Activated naive CD8-positive, alpha-beta T cell treated with anti-CD3 and anti-CD28 coated beads, Interleukin-2, amount 50 U/mL, for 16 hours (primary cell): Measurements from ENCODE around the gene FLNB.

Source experiments
- DNase-seq: peaks from one replicate; pipeline ENCODE4 v3.0.0-alpha.2; 2020; ENCODE audit warnings: low read depth, low spot score

The FLNB gene

DNA sequence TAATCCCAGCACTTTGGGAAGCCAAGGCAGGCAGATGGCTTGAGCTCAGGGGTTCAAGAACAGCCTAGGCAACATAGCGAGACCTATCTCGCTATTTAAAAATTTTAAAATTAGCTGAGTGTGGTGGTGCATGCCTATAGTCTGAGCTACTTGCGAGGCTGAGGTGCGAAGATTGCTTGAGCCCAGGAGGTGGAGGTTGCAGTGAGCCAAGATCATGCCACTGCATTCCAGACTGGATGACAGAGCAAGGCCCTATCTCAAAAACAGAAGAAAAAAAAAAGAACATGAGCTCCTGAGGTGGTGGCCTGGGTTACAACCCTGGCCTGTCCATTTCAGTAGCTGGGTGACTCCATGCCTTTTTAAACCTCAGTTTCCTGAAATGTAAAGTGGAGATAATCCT lies 195.3 kb downstream of the FLNB start:
- no peak for DNase-seq

- no peak for DNase-seq
These were observed 196.5 kb downstream of the FLNB start for GRCh38 chr3:58204720-58205119.

DNA sequence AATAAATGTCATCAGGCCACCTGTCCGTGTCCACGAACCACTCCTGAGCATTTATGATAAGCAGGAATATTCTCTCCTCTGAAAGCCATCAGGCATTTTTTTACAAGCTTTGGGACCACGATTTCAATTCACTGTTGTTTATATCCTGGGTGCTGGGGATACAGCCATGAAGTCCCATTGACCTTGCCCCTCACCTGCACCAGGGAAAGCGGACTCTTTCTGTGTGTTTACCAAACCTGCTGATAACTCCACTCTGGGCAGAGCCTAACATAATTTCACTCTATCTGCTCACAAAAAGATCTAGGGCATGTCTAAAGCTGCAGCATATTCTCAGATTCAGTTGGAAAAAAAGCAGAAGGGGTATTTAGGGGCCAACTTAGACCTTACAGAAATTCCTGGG lies 197.8 kb downstream of the FLNB start:
- DNase-seq, result no peak

GRCh38 chr3:58206406-58207011 lies 198.3 kb downstream of the FLNB start:
- no peak for DNase-seq

DNA sequence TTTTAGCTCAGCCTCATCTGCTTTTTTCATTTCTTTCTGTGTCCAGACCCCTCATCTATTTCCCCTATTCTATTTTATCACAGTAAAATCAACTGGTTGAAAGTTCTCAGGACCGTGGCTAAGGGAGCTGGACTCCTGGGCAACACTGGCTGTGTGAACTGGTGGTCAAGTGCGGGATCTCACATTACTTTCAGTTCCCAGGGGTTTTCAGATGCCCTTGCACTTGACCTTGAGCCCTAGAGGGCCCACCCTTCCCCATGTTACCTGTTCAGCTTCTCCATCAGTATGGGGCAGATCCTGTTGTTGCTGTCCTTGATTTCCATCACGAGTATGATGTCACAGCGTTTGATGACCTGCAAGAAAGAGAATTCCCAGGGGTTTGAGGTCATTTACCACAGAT lies 199.7 kb downstream of the FLNB start:
- no peak for DNase-seq

DNA sequence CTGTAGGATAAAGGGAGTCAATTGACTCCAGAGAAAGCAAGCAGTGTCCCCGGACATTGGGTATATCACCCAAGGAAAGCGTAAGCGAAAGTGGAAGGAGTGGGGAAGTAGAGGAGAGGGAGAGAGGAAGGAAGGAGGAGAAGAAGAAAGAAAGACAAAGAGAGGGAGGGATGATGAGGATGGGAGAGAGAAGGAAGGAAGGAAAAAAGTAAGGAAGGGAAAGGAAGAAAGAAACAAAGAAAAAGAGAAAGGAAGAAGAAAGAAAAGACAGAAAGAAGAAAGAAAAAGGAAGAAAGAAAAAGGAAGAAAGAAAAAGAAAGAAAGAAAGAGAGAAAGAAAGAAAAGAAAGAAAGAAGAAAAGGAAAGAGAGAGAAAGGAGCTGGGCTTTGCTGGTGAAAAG lies 201.7 kb downstream of the FLNB start:
- no peak for DNase-seq

GRCh38 chr3:58210761-58211460 lies 202.7 kb downstream of the FLNB start, which contains the start of gene DNASE1L3:
TSS of gene DNASE1L3 (minus strand) at chr3:58210972. CDS start at chr3:58210906, 66 bp downstream.
- DNase-seq, result no peak

- DNase-seq, result no peak
These were observed 206.5 kb downstream of the FLNB start for GRCh38 chr3:58214484-58215316.

- DNase-seq, result no peak
These were observed 207.2 kb downstream of the FLNB start for GRCh38 chr3:58215317-58216025.

GRCh38 chr3:58216496-58217195 lies 208.4 kb downstream of the FLNB start:
- DNase-seq, result no peak

DNA sequence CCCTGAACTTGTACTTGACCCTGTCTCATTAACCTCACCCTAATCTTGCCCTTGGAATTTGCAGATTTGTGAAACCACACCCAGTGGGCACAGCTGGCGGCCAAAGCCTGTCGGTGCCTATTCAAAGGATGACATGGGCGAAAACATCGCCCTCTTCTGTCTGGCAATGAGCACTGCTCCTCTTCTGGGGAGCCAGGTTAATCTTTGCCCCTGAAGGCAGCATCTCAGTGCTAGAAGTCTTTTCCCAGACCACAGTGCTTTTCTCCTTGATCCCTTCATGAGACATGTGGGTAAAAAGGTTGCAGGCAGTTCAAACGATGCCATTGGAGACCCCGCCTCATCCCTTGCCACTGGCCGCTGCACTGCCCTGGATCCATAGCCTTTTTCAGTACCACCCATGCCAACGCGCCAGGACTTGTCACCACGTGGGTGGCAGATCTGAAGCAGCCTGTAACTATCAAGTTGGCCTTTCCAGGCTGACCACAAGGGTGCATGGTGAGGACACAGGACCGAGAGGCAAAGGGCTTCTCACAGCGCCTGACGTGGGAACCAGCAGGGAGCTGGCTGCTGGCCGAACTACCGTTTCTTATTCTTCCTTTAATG lies 209.1 kb downstream of the FLNB start:
- peak; percentile 18 for DNase-seq

GRCh38 chr3:58218904-58219303 lies 210.7 kb downstream of the FLNB start:
- DNase-seq, result no peak
